H1 (cell line): ENCODE measurements around the gene KIF21A. TPM values are rescaled to one million over a fixed set of nuclear protein-coding genes. Genes with fewer than 3 reads are reported as not detected.

ENCODE experiments used
- SIN3A ChIP-seq, 2 experiments: IDR thresholded peaks in 1 of 2; conservative IDR thresholded peaks in 1 of 2; 2 replicates each; pipeline ENCODE4 v1.6.1; 2011 to 2012; ENCODE audit warnings: low read length in 2 of 2, improper control_type of control experiment in 1 of 2, low read depth in 1 of 2, mild to moderate bottlenecking in 1 of 2
- SUZ12 ChIP-seq: fragments of 200-600 bp; sonication (generic); IDR thresholded peaks from 2 replicates; pipeline ENCODE4 v1.6.1; 2012; ENCODE audit warnings: mild to moderate bottlenecking, inconsistent platforms, low read length, moderate library complexity, mixed read lengths
- polyA plus RNA-seq, 7 experiments: library from polyadenylated mRNA; depleted of rRNA in 3 of 7; stranded (reverse) in 5 of 7; unstranded in 2 of 7; fragments of >200 nt in 5 of 7; fragments of 200-250 nt in 2 of 7; gene quantifications; 1 replicate in 5 of 7; 2 replicates in 1 of 7; 4 replicates in 1 of 7; pipeline versions ENCODE4 v1.2.1 to v1.2.3, GENCODE V29; 2011 to 2013; ENCODE audit warnings: missing spikeins in 2 of 7, mixed read lengths in 2 of 7
- total RNA-seq: library from RNA; stranded (reverse); fragmentation: NEBNext Ultra II Directional; extraction: Animal tissue kit (Norgen Biotek cat#: 25700); gene quantifications from 2 replicates; pipeline ENCODE4 v1.2.1, GENCODE V29; 2021
- TF ChIP-seq, protein P1 (sequence below): IDR thresholded peaks from 2 replicates; pipeline ENCODE4 v1.6.1; 2012; ENCODE audit warnings: inconsistent platforms

The KIF21A gene
- total and polyA plus RNA-seq, 2 of the 8 experiments (the other 6 are each of a cell fraction or from before 2014, with no cell fraction given), result 10.0 to 26.0 TPM

DNA sequence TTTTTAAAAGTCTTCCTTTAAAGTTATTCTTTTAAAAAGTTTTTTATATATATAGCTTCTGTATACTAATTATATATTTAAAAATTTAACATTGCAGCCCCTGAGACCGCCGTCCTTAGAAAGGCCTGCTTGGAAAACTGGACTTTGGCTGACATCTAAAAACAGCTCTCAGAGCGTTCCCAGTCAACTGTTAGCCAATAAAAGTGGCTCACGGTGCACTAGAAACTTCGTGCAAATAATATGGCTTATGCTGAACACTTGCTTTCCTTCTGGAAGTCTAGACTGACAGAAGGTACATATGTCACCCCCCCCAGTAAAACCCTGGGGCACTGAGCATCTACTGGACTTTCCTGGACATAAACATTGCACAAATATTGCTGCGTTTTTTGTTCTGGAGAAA, 115.0 kb downstream of the KIF21A start (continued):
- TF ChIP-seq, protein P1, sequence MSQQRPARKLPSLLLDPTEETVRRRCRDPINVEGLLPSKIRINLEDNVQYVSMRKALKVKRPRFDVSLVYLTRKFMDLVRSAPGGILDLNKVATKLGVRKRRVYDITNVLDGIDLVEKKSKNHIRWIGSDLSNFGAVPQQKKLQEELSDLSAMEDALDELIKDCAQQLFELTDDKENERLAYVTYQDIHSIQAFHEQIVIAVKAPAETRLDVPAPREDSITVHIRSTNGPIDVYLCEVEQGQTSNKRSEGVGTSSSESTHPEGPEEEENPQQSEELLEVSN, result no peak
- TF ChIP-seq SUZ12, result no peak
- TF ChIP-seq SIN3A (conservative IDR thresholded peaks at IDR 0.05 in 1 of 2, IDR thresholded peaks at IDR 0.05 in 1 of 2; ENCODE audit: low read depth in 1 of 2, low read length in 2 of 2), result no peak
